SU-DHL-6 (cell line): ENCODE results near the gene RBFA.

Experiments used
- EZH2phosphoT487 ChIP-seq: fragments of 200-600 bp; sonication (generic), shearing (Covaris generic); conservative IDR thresholded peaks from 2 replicates; pipeline ENCODE4 v1.6.1; 2018; ENCODE audit warnings: mild to moderate bottlenecking, antibody characterized with exemption, low read length, moderate library complexity, mixed read lengths
- TF ChIP-seq, protein P1 (sequence below): fragments of 200-600 bp; sonication (generic); IDR thresholded peaks from one replicate; pipeline ENCODE4 v1.5.1; 2017; ENCODE audit warnings: antibody characterized with exemption, mild to moderate bottlenecking, low read length, moderate library complexity; ENCODE audit not compliant: insufficient read depth, poor library complexity, severe bottlenecking

DNA sequence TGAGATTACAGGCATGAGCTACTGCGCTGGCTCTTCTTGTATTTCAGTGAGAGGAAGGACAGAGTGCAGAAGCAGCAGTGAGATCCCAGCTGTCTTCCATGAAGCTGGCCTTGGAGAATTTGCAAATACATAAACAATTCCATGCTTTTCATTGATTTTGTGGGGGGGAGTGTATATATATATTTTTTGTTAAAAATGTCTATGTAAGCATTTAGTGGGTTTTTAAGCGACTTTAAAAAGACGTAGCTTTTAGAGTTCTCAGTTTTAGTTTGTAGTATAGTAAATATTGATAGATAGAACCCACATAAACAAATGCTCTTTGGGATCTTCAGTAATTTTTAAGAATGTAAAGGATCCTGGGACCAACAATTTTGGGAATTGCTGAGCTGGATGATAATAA, 6.3 kb downstream of the RBFA start:
- TF ChIP-seq, protein P1, sequence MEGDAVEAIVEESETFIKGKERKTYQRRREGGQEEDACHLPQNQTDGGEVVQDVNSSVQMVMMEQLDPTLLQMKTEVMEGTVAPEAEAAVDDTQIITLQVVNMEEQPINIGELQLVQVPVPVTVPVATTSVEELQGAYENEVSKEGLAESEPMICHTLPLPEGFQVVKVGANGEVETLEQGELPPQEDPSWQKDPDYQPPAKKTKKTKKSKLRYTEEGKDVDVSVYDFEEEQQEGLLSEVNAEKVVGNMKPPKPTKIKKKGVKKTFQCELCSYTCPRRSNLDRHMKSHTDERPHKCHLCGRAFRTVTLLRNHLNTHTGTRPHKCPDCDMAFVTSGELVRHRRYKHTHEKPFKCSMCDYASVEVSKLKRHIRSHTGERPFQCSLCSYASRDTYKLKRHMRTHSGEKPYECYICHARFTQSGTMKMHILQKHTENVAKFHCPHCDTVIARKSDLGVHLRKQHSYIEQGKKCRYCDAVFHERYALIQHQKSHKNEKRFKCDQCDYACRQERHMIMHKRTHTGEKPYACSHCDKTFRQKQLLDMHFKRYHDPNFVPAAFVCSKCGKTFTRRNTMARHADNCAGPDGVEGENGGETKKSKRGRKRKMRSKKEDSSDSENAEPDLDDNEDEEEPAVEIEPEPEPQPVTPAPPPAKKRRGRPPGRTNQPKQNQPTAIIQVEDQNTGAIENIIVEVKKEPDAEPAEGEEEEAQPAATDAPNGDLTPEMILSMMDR: no peak
- TF ChIP-seq EZH2phosphoT487: no peak
